Stimulated activated CD8-positive, alpha-beta memory T cell treated with anti-CD3 and anti-CD28 coated beads, Interleukin-12 subunit alpha, Interleukin-12 subunit beta, amount 100 ng/mL, for 24 hours (primary cell): ENCODE measurements around the gene ATP13A2.
A peak's percentile ranks its signal among the peaks of the same experiment; 100 is the strongest.
"Not testable (repeated sequence)": the region's sequence is repeated elsewhere in the genome, so short reads cannot be mapped to it uniquely, and the experiment has no call there.

Experiments used
- DNase-seq: peaks from one replicate; pipeline ENCODE4 v3.0.0-alpha.2; 2020; ENCODE audit errors: extremely low read depth

The ATP13A2 gene

GRCh38 chr1:16961297-16962133, 50.2 kb downstream of the ATP13A2 start:
- DNase-seq = no peak

- peak; percentile 39 for DNase-seq
Measured at GRCh38 chr1:16960560-16961296, 51.0 kb downstream of the ATP13A2 start.

- no peak for DNase-seq
Measured at GRCh38 chr1:16958475-16958874, 53.3 kb downstream of the ATP13A2 start.

DNA sequence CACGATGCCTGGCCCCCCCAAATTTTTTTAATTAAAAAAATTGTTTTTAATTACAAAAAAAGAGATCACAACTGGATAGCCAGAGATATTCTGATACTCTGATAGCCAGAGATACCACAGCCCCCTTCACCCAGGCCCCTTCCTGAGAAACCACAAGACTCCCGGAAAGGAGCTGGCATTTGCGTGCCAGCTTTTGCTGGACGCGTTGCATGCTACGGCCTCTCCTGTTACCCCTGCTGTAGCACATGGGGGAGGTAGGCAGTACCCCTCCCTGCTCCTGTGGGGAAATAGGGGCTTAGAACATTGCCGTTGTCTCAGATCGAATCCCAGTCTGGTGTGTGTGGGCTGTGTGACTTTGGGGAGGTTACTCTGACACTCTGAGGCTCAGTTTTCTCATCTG, 54.0 kb downstream of the ATP13A2 start:
- DNase-seq = no peak

DNA sequence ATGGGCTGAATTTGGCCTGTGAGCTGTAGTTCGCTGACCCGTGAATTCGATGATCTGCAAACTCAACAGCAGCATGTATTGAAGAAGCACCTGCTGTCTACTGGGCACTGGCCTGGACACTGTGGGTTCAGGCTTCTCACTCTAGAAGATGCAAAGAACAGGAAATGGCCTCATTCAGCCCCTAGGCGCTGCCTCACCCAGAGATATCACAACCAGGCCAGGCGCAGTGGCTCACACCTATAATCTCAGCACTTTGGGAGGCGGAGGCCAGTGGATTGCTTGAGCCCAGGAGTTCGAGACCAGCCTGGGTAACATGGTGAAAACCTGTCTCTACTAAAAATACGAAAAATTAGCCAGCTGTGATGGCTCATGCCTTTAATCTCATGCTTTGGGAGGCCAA, 55.0 kb downstream of the ATP13A2 start:
- DNase-seq = no peak

DNA sequence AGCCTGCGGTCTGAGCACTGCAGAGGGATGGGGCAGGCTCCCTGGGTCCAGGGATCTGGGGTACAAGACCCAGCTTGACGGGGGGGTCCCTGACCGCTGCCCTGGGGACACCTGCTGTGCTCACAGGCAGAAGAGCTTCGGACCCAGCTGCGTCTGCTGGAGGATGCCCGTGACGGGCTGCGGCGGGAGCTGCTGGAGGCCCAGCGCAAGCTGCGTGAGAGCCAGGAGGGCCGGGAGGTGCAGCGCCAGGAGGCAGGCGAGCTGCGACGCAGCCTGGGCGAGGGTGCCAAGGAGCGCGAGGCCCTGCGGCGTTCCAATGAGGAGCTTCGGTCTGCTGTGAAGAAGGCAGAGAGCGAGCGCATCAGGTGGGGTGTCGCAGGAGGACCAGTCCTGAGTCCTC, 56.5 kb downstream of the ATP13A2 start:
- DNase-seq = no peak

DNA sequence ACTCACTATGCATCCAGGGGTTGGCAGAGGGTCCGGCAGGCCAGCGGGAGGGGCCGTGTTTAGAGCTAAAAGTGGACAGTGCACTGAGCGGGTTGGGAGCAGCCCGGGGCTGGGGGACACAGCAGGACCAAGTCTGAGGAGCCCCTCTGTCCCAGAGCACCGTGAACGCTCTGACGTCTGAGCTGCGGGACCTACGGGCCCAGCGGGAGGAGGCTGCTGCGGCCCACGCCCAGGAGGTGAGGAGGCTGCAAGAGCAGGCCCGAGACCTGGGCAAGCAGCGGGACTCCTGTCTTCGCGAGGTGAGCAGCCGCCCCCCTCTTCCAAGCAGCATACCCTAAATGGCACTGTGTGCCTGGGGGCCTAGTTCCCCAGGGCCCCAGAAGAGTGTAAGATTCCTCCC, 57.1 kb downstream of the ATP13A2 start:
- DNase-seq = no peak

DNA sequence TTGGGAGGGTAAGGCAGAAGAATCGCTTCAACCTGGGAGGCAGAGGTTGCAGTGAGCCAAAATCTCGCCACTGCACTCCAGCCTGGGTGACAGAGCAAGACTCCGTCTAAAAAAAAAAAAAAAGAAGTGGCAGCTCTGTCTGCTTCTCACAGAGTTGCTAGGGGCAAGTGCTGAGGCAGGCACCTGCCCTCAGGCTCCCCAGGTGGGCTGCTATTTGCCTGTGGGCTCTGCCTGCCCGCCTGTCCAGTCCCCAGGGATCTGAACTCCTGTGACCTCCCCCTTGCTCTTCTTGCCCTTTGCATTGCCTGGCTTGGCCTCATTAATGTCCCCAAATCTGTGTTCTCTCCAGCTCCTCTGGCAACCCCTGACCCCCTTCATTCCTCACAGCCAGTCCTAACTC, 59.4 kb downstream of the ATP13A2 start:
- DNase-seq = not testable (repeated sequence)

GRCh38 chr1:16949026-16949425, 62.7 kb downstream of the ATP13A2 start:
- DNase-seq = not testable (repeated sequence)

- not testable (repeated sequence) for DNase-seq
Measured at GRCh38 chr1:16948282-16948891, 63.3 kb downstream of the ATP13A2 start.

DNA sequence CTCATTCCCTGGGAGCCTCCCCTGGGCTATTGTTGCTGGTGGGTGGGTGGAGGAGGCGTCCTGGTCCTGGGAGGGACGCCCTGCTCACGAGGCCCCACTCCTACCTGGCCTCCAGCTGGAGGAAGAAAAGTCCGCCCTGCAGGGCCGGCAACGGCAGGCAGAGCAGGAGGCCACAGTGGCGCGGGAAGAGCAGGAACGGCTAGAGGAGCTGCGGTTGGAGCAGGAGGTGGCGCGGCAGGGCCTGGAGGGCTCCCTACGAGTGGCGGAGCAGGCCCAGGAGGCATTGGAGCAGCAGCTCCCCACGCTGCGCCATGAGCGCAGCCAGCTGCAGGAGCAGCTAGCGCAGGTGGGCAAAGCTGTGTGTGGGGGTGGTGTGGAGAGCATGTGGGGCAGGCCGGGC, 65.1 kb downstream of the ATP13A2 start:
- DNase-seq = no peak

DNA sequence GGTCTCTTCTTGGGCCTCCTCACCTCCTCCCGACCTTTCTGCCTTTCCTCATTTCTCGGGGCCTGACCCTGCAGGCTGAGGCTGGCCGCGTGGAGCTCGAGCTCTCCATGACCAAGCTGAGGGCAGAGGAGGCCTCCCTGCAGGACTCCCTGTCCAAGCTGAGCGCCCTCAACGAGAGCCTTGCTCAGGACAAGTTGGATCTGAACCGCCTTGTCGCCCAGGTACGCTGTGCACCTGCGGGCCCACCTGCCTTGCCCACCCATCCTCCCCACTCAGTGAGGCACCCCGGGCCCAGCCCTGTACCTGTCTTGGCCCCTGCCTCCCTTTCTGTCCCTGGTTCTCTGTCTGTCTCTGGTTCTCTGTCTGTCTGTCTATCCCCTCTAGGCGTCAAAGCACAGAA, 65.5 kb downstream of the ATP13A2 start:
- not testable (repeated sequence) for DNase-seq

- not testable (repeated sequence) for DNase-seq
Measured at GRCh38 chr1:16945512-16945911, 66.2 kb downstream of the ATP13A2 start.

- no peak for DNase-seq
Measured at GRCh38 chr1:16944038-16944437, 67.7 kb downstream of the ATP13A2 start.

DNA sequence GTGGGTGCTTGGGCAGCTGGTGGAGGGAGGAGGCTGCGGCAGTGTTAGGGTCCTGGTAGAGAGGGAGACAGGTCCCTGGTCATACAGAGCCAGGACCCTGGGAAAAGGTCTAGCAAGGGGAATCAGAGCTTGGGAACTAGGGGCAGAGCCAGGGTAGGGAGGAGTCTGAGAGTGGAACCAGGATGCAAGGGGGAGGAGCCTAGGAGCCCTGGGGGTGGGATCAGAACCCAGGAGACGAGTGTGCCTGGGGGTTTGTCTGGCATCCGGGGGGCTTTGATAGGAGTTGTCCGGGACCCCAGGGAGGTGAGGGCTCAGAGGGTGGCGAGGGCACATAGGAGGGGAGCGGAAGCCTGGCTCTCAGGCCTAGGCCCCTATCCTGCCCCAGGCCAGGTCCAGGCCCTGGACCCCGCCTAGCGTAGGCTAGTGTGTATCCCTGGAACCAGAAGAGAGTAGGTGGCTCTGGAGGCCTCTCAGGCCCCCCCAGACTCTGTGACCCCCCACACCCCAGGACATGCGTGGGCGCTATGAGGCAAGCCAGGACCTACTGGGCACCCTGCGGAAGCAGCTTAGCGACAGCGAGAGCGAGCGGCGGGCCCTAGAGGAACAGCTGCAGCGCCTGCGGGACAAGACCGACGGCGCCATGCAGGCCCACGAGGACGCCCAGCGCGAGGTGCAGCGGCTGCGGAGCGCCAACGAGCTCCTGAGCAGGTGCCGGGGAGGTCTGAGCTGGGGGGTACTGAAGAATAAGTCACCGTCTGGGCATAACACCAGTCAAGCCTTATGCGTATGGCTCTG, 72.1 kb downstream of the ATP13A2 start:
- not testable (repeated sequence) for DNase-seq

- DNase-seq = no peak
Measured at GRCh38 chr1:16938351-16939321, 73.1 kb downstream of the ATP13A2 start.

DNA sequence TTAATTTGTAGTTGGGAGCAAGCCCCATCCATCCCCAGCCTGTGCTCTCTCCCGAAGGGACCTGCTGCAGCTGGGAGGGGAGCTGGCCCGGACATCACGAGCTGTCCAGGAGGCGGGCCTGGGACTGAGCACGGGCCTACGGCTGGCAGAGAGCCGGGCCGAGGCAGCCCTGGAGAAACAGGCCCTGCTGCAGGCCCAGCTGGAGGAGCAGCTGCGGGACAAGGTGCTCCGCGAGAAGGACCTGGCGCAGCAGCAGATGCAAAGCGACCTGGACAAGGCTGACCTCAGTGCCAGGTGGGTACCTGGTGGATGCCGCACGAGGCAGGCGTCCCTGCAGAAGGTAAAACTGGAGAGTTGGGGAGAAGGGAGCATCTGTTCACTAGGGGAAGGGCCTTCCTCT, 75.1 kb downstream of the ATP13A2 start:
- not testable (repeated sequence) for DNase-seq
